Panc1 (cell line): ENCODE results near the gene RNFT1.
"Not testable (repeated sequence)": the region's sequence is repeated elsewhere in the genome, so short reads cannot be mapped to it uniquely, and the experiment has no call there.

Source experiments
- POLR2AphosphoS5 ChIP-seq: IDR thresholded peaks from 2 replicates; pipeline ENCODE4 v1.6.1; 2012; ENCODE audit warnings: mild to moderate bottlenecking, low read depth, low read length, moderate library complexity
- TCF7L2 ChIP-seq: IDR thresholded peaks from 2 replicates; pipeline ENCODE4 v1.6.1; 2011; ENCODE audit warnings: mild to moderate bottlenecking, low read depth, low read length, inconsistent platforms
- TF ChIP-seq, protein P1 (sequence below), 2 experiments: IDR thresholded peaks; 2 replicates each; pipeline ENCODE4 v1.6.1; 2011 to 2012; ENCODE audit warnings: low read depth in 2 of 2, control low read depth in 1 of 2, low read length in 1 of 2, mild to moderate bottlenecking in 1 of 2, moderate library complexity in 1 of 2; ENCODE audit not compliant: insufficient read depth in 1 of 2
- TF ChIP-seq, protein P2 (sequence below): fragments of 450-650 bp; IDR thresholded peaks from 2 replicates; pipeline ENCODE4 v1.5.1; 2017; ENCODE audit warnings: mild to moderate bottlenecking

DNA sequence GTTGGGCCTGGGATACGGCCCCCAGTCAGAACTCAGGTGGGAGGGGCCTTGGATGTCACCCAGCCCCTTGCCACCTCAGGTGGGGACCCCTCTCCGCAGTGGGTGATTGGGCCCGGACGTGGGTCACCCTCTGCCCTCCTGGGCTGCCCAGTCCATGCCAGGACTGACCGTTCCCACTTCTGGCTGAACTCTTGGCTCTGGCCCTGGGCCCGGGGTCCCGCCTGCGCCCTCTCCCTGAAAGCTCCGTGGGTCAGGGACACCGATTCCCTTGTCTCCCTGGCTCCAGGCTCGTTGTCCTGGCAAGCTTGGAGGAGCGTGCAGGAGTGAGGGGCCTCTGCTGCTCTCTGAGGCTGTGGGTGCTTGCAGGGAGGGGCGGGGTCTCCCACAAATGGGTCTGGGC, 44.8 kb upstream of the RNFT1 start:
- TF ChIP-seq, protein P1, sequence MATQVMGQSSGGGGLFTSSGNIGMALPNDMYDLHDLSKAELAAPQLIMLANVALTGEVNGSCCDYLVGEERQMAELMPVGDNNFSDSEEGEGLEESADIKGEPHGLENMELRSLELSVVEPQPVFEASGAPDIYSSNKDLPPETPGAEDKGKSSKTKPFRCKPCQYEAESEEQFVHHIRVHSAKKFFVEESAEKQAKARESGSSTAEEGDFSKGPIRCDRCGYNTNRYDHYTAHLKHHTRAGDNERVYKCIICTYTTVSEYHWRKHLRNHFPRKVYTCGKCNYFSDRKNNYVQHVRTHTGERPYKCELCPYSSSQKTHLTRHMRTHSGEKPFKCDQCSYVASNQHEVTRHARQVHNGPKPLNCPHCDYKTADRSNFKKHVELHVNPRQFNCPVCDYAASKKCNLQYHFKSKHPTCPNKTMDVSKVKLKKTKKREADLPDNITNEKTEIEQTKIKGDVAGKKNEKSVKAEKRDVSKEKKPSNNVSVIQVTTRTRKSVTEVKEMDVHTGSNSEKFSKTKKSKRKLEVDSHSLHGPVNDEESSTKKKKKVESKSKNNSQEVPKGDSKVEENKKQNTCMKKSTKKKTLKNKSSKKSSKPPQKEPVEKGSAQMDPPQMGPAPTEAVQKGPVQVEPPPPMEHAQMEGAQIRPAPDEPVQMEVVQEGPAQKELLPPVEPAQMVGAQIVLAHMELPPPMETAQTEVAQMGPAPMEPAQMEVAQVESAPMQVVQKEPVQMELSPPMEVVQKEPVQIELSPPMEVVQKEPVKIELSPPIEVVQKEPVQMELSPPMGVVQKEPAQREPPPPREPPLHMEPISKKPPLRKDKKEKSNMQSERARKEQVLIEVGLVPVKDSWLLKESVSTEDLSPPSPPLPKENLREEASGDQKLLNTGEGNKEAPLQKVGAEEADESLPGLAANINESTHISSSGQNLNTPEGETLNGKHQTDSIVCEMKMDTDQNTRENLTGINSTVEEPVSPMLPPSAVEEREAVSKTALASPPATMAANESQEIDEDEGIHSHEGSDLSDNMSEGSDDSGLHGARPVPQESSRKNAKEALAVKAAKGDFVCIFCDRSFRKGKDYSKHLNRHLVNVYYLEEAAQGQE (IDR thresholded peaks at IDR 0.05; ENCODE audit: insufficient read depth in 1 of 2, low read depth in 2 of 2, low read length in 1 of 2), result not testable (repeated sequence)
- TF ChIP-seq, protein P2, sequence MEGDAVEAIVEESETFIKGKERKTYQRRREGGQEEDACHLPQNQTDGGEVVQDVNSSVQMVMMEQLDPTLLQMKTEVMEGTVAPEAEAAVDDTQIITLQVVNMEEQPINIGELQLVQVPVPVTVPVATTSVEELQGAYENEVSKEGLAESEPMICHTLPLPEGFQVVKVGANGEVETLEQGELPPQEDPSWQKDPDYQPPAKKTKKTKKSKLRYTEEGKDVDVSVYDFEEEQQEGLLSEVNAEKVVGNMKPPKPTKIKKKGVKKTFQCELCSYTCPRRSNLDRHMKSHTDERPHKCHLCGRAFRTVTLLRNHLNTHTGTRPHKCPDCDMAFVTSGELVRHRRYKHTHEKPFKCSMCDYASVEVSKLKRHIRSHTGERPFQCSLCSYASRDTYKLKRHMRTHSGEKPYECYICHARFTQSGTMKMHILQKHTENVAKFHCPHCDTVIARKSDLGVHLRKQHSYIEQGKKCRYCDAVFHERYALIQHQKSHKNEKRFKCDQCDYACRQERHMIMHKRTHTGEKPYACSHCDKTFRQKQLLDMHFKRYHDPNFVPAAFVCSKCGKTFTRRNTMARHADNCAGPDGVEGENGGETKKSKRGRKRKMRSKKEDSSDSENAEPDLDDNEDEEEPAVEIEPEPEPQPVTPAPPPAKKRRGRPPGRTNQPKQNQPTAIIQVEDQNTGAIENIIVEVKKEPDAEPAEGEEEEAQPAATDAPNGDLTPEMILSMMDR, result not testable (repeated sequence)
- not testable (repeated sequence) for TF ChIP-seq TCF7L2, POLR2AphosphoS5
